Thymus (tissue), 11 donors: ENCODE measurements around the gene SOWAHB. TPM values are rescaled to one million over a fixed set of nuclear protein-coding genes. Genes with fewer than 3 reads are reported as not detected.

Source experiments
- DNase-seq, 9 donors: peaks; one replicate each; pipeline ENCODE4 v3.0.0-alpha.2; 2013; ENCODE audit warnings: low spot score in 9 of 9, low read depth in 6 of 9, missing footprints in 1 of 9
- H3K27ac ChIP-seq, 2 donors: one replicate each; pipeline ENCODE4 v1.5.1; 2013; ENCODE audit warnings: control low read depth in 1 of 2, low read depth in 1 of 2, low read length in 1 of 2, mild to moderate bottlenecking in 1 of 2, moderate library complexity in 1 of 2
- H3K27me3 ChIP-seq, 2 donors: one replicate each; pipeline ENCODE4 v1.5.1; 2013; ENCODE audit warnings: low read length in 1 of 2; ENCODE audit not compliant: control insufficient read depth in 2 of 2, insufficient read depth in 1 of 2
- H3K36me3 ChIP-seq, 2 donors: one replicate each; pipeline ENCODE4 v1.5.1; 2013; ENCODE audit warnings: low read length in 1 of 2, mild to moderate bottlenecking in 1 of 2, moderate library complexity in 1 of 2; ENCODE audit not compliant: control insufficient read depth in 2 of 2, insufficient read depth in 2 of 2
- H3K4me1 ChIP-seq, 2 donors: one replicate each; pipeline ENCODE4 v1.5.1; 2013; ENCODE audit warnings: low read length in 2 of 2; ENCODE audit not compliant: control insufficient read depth in 2 of 2, insufficient read depth in 2 of 2
- H3K4me3 ChIP-seq, 2 donors: one replicate each; pipeline ENCODE4 v1.5.1; 2013; ENCODE audit warnings: low read length in 2 of 2, control low read depth in 1 of 2, mild to moderate bottlenecking in 1 of 2
- H3K9me3 ChIP-seq, 2 donors: one replicate each; pipeline ENCODE4 v1.5.1; 2013; ENCODE audit warnings: low read length in 1 of 2, mild to moderate bottlenecking in 1 of 2; ENCODE audit not compliant: control insufficient read depth in 2 of 2, insufficient read depth in 1 of 2
- WGBS: extraction: QIAGEN DNeasy Blood & Tissue Kit; methylation state at CpG from one replicate; pipeline ENCODE4 v1.1.7; 2013; 5-methylcytosine and 5-hydroxymethylcytosine counted together
- polyA plus RNA-seq: library from polyadenylated mRNA; stranded (reverse); fragments of 200-250 nt; gene quantifications from one replicate; pipeline ENCODE4 v1.2.3, GENCODE V29; 2013
- total RNA-seq: library from RNA; stranded (reverse); fragments of 120-200 nt; gene quantifications from one replicate; pipeline ENCODE4 v1.2.4, GENCODE V29; 2013
- donor health status: healthy.

SOWAHB gene
- total and polyA plus RNA-seq, 2 donors, result 0.24 to 0.37 TPM

DNA sequence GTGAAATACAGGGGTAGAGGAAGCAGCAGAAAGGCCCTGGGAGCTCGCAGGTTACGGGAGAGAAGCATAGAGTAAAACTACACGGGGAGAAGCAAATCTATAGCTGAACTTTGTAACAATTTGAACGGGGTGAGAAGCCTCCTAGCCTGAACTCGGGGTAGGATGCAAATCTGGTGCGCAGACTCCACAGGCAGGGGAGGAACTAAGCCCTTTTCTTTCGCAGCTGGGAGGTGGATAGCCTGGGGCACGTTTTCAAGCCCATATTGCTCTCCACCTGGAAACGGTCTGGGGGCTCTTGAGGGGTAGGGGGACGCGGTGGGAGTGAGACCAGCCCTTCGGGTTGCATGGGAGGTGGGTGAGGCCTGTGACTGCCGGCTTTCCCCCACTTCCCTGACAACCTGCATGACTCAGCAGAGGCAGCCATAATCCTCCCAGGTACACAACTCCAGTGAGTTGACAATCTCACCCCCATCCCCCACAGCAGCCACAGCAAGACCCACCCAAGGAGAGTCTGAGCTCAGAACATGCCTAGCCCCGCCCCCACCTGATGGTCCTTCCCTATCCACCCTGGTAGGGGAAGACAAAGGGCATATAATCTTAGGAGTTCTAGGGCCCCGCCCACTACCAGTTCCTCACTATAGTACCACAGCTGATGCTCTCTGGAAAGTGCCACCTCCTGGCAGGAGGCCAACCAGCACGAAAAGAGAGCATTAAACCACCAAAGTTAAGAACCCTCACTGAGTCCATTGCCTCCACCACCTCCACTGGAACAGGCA is 29.9 kb downstream of the SOWAHB start:
- no peak overlapping the region for H3K27ac ChIP-seq
- 74% methylated on average over 16 of the region's 16 CpGs for WGBS
- no peak for DNase-seq

DNA sequence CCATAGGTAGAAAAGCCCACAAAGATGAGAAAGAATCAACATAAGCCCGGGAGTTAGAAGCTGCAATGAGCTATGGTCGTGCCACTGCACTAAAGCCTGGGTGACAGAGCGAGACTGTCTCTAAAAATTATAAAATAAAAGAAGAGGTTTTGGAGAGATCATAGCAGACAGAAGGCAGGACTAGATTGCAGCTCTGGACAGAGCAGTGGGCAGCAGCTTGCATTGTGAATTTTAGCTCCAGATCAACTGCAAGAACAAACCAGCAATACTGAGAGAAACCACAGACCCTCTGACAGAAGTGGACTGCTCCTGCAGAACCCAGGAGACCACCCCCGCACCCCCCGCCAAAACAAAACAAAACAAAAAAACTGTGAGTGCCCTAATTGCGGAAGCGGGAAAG is 30.6 kb downstream of the SOWAHB start:
- no peak overlapping the region for H3K27ac ChIP-seq
- WGBS, result 96% methylated on average over 7 of the region's 7 CpGs
- no peaks in the 10 kb centered on the region for H3K9me3 ChIP-seq
- no peaks in the 10 kb centered on the region for H3K4me1 ChIP-seq
- H3K4me3 ChIP-seq, result no peak overlapping the region
- no peaks in the 10 kb centered on the region for H3K36me3 ChIP-seq
- H3K27me3 ChIP-seq, result no peaks in the 10 kb centered on the region
- no peak for DNase-seq

More for the DNA sequence above, 29.9 kb downstream of the SOWAHB start:
- Histone ChIP-seq H3K27me3 (no peaks in the 10 kb centered on the region), H3K36me3 (no peaks in the 10 kb centered on the region), H3K4me1 (no peaks in the 10 kb centered on the region), H3K4me3 (no peak overlapping the region), H3K9me3 (no peaks in the 10 kb centered on the region)

DNA sequence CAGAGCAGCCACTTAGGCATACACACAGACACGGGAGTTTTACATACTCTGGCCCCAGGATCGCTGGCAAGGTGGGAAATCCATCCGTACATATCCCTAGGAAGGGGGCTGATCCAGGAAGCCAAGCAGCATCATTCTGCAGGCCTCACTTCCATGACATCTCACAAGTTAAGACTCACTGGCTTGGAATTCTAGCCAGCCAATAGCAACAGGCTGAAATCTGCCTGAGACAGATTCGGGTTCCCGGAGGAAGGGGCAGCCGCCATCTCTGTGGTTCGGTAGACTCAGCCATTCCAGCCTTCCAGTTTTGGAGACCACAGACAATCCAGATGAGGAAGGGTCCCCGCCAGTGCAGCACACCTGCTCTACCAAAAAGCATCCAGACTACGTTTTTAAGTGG is 31.3 kb downstream of the SOWAHB start:
- no peaks in the 10 kb centered on the region for H3K4me1 ChIP-seq
- H3K27me3 ChIP-seq, result no peaks in the 10 kb centered on the region
- WGBS, result 91% methylated on average over 9 of the region's 9 CpGs
- H3K27ac ChIP-seq, result no peak overlapping the region
- no peak overlapping the region for H3K4me3 ChIP-seq
- no peak for DNase-seq
- no peaks in the 10 kb centered on the region for H3K9me3 ChIP-seq
- no peaks in the 10 kb centered on the region for H3K36me3 ChIP-seq

DNA sequence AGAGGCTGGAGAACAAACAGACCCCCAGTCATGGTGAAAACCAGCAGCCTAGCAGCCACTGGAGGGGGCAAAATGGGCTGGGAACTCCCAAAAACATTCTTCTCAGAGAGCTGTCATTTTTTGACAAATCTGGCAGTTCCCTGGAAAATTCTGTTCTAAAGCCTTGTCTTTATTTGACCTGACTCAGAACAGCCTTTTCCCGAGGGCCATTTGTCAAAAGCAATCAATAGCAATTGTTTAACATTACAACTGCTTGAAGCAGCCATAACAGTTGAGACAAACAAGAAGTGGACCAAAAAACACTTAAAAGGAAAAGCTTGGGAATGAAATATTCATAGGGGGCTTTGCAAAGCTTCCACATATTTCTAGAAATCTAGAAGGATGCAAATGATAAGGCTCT is 39.6 kb downstream of the SOWAHB start:
- Histone ChIP-seq H3K9me3 (no peaks in the 10 kb centered on the region), H3K4me1 (no peaks in the 10 kb centered on the region), H3K4me3 (no peak overlapping the region), H3K27me3 (no peaks in the 10 kb centered on the region), H3K36me3 (no peaks in the 10 kb centered on the region), H3K27ac (no peak overlapping the region)
- DNase-seq, result no peak
- WGBS, result 94% methylated on average over 1 of the region's 1 CpG

DNA sequence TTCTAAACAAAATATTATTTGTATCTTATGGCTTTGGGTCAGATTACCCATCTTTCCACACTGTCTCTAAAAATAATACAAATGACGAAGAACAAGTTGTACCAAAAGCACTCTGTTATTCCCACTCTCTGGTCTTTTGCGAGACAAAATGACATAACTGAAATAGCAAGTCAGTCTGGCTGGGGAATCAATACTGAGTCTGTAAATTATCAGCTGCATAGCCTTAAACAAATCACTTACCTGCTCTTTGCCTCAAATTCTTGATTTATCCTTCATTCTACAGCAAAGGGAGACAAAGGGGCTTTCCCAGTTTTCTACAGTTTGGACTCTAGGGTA is 40.9 kb downstream of the SOWAHB start:
- H3K4me1 ChIP-seq, result no peaks in the 10 kb centered on the region
- no peaks in the 10 kb centered on the region for H3K9me3 ChIP-seq
- no peak overlapping the region for H3K27ac ChIP-seq
- no peaks in the 10 kb centered on the region for H3K36me3 ChIP-seq
- DNase-seq, result no peak
- no peak overlapping the region for H3K4me3 ChIP-seq
- 92% methylated on average over 2 of the region's 2 CpGs for WGBS
- no peaks in the 10 kb centered on the region for H3K27me3 ChIP-seq

DNA sequence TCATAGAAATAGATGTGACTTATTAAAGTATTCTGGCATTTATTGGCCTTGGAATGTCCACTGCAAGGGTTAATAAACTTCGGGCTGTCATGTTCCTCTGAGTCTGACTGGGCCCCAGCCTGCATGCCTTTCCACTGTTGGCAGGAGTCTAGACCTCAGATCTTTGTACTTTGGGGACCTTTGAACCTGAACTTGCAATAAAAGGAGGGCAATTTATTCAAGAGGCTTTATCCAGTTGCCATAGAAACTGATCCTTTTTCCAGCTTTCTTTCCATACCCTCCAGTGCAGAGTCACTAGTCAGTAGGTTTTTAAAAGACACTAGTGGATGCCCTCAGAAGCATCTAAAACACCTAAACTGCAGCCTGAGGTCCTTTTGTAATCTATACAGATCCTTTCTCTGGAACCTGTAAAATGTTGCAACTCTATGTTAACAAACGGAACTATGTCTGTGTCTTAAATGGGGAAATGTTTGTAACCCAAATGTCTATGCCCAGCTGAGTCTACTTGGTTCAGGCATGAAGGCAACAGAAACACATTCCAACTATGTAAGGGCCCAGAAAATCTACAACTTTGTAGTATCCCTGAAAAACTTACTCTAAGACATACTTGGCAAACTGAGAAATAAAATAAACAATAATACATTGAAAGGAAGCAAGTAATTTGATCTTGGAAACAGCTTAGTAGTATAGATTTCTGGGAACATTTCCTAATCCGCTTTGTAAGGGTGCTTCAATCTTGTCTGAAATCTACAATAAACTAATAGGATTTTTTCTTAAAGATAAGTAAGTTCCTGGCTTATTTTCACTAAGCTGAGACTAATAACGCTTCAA is 41.5 kb downstream of the SOWAHB start:
- no peak overlapping the region for H3K4me3 ChIP-seq
- H3K27me3 ChIP-seq, result no peaks in the 10 kb centered on the region
- H3K36me3 ChIP-seq, result no peaks in the 10 kb centered on the region
- H3K4me1 ChIP-seq, result no peaks in the 10 kb centered on the region
- 87% methylated on average over 4 of the region's 4 CpGs for WGBS
- no peak for DNase-seq
- no peak overlapping the region for H3K27ac ChIP-seq
- H3K9me3 ChIP-seq, result no peaks in the 10 kb centered on the region

DNA sequence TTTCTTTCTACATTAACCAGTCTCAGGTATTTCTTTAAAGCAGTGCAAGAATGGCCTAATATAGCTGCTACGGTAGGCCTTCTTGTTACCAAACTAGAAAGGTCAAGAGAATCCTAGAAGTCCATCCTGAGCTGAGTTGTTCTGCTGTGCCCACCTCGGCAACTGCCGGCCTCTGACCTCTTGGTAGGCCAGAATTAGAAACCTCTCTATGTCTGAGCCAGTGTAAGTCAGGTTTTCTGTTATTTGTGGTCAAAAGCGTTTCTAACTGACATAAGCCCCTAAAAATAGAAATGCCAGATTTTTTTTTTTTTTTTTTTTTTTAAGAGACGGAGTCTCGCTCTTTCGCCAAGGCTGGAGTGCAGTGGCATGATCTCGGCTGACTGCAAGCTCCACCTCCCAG is 43.1 kb downstream of the SOWAHB start:
- Histone ChIP-seq H3K9me3 (no peaks in the 10 kb centered on the region), H3K36me3 (no peaks in the 10 kb centered on the region), H3K4me1 (no peaks in the 10 kb centered on the region), H3K27ac (no peak overlapping the region), H3K27me3 (no peaks in the 10 kb centered on the region), H3K4me3 (no peak overlapping the region)
- DNase-seq, result no peak
- WGBS, result 97% methylated on average over 8 of the region's 8 CpGs

DNA sequence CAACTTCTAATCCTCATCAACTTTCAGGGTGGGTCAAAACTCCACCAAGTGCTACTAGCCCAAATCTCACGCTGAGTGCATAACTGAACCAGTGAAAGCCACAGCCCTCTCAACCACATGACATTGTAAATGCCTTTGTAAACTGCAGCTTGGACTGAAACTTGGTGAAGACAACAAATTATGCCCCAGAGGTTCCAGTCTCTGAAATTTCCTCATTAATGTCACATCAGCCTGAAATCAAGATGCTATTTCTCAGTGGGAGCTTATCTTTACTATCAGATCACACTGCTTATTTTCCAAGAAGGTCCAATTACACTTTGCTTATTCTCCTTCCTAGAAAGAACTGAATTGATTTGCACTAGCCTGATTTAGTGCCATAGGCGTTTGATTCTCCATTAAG is 46.6 kb downstream of the SOWAHB start:
- 71% methylated on average over 2 of the region's 2 CpGs for WGBS
- no peak for DNase-seq

DNA sequence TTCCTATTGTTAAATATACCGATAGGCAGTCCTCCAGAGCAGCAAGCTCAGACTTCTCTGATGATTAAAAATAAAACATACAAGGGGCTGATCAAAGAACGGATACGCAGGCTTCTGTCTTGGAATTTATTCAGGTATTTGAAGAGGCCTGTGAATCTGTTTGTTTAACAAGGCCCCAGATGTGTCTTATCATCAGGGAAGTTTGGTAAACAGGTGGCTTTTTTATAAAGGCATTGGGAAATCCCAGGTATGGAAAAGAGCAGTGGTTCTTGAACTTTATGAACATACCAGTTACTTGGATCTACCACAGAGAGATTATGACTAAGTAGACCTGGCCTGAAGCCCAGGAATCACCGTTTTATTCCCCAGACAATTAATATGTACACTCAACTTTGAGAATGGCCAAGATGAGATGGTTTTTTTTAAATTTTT is 47.9 kb downstream of the SOWAHB start:
- WGBS, result 98% methylated on average over 4 of the region's 4 CpGs
- H3K36me3 ChIP-seq, result no peaks in the 10 kb centered on the region
- H3K4me1 ChIP-seq, result no peaks in the 10 kb centered on the region
- H3K27me3 ChIP-seq, result no peaks in the 10 kb centered on the region
- DNase-seq, result peak in 1 of 9 donors; percentile 11
- no peaks in the 10 kb centered on the region for H3K9me3 ChIP-seq
- no peak overlapping the region for H3K4me3 ChIP-seq
- H3K27ac ChIP-seq, result no peak overlapping the region

More for the DNA sequence above, 46.6 kb downstream of the SOWAHB start:
- Histone ChIP-seq H3K27me3 (no peaks in the 10 kb centered on the region), H3K4me3 (no peak overlapping the region), H3K27ac (no peak overlapping the region), H3K36me3 (no peaks in the 10 kb centered on the region), H3K9me3 (no peaks in the 10 kb centered on the region), H3K4me1 (no peaks in the 10 kb centered on the region)
